Left kidney (tissue), 2 donors: Measurements from ENCODE around the gene SMOC2. TPM values are rescaled to one million over a fixed set of nuclear protein-coding genes. Genes with fewer than 3 reads are reported as not detected.

Experiments used
- DNase-seq: peaks from one replicate; pipeline ENCODE4 v3.0.0-alpha.2; 2013
- polyA plus RNA-seq: library from polyadenylated mRNA; unstranded; fragments of 120-200 nt; gene quantifications from one replicate; pipeline ENCODE4 v1.2.1, GENCODE V29; 2013; ENCODE audit not compliant: insufficient read length

SMOC2 gene
- polyA plus RNA-seq, 1 donor: 20.5 TPM

GRCh38 chr6:168709991-168710390, 269.0 kb downstream of the SMOC2 start:
- no peak for DNase-seq

- no peak for DNase-seq
Measured at GRCh38 chr6:168711049-168711640, 270.2 kb downstream of the SMOC2 start.

- DNase-seq: no peak
Measured at GRCh38 chr6:168711666-168712300, 270.8 kb downstream of the SMOC2 start.

GRCh38 chr6:168712993-168713392, 272.0 kb downstream of the SMOC2 start:
- DNase-seq: no peak

- no peak for DNase-seq
Measured at GRCh38 chr6:168713839-168714238, 272.9 kb downstream of the SMOC2 start.

GRCh38 chr6:168714547-168715260, 273.7 kb downstream of the SMOC2 start:
- DNase-seq: no peak

- no peak for DNase-seq
Measured at GRCh38 chr6:168715643-168716481, 274.9 kb downstream of the SMOC2 start.

GRCh38 chr6:168716581-168716980, 275.6 kb downstream of the SMOC2 start:
- no peak for DNase-seq

GRCh38 chr6:168717491-168717890, 276.5 kb downstream of the SMOC2 start:
- DNase-seq: no peak

Other genes starting within 250 kb of the SMOC2 start
- gene DACT2, start 121.4 kb upstream of the SMOC2 start, polyA plus RNA-seq: 19.3 TPM